Activated CD8-positive, alpha-beta memory T cell treated with anti-CD3 and anti-CD28 coated beads for 36 hours (primary cell): ENCODE measurements around the gene CASP10. TPM values are rescaled to one million over a fixed set of nuclear protein-coding genes. Genes with fewer than 3 reads are reported as not detected.

Experiments
- CTCF ChIA-PET: fragments of 350-600 bp; sonication (Branson Sonifier 250); formaldehyde crosslinking; loops from one replicate; lab custom pipeline; 2021; ENCODE audit warnings: antibody characterized with exemption; lab: Charles Lee
- POLR2A ChIA-PET: fragments of 350-600 bp; sonication (Branson Sonifier 250); formaldehyde crosslinking; loops from one replicate; lab custom pipeline; 2021; ENCODE audit warnings: antibody characterized with exemption; lab: Charles Lee
- total RNA-seq, 2 experiments: library from RNA; stranded (reverse); gene quantifications; one replicate each; pipeline ENCODE4 v1.2.3, GENCODE V29; 2021

The CASP10 gene
- total RNA-seq, 2 experiments from 2014 or later, result 9.9 to 11.3 TPM

GRCh38 chr2:201185863-201186262, 2.9 kb downstream of the CASP10 start:
- ChIA-PET CTCF (interaction anchor here (0.6 to 4.7 kb wide), 2 partner anchors 34 to 47 kb away, joined by 3 to 32 read pairs; no protein-coding TSS in a partner anchor), POLR2A (no interaction called here)

GRCh38 chr2:201186982-201187381, 4.0 kb downstream of the CASP10 start:
- POLR2A ChIA-PET, result interaction anchor here (0.6 kb wide), 1 partner anchor 15 kb away, joined by 4 read pairs; no protein-coding TSS in a partner anchor
- CTCF ChIA-PET, result interaction anchor here (4.7 kb wide), 1 partner anchor 46 kb away, joined by 32 read pairs; no protein-coding TSS in a partner anchor

GRCh38 chr2:201188449-201188848, 5.5 kb downstream of the CASP10 start:
- ChIA-PET POLR2A (no interaction called here), CTCF (interaction anchor here (4.7 kb wide), 1 partner anchor 44 kb away, joined by 32 read pairs; no protein-coding TSS in a partner anchor)

- ChIA-PET CTCF (interaction anchor here (1.0 to 2.2 kb wide), 5 partner anchors 8 to 43 kb away, joined by 3 to 6 read pairs (median 5); partner anchors contain the start of gene CASP10), POLR2A (interaction anchor here (0.6 kb wide), 1 partner anchor 304 kb away, joined by 4 read pairs; no protein-coding TSS in a partner anchor)
Measured at GRCh38 chr2:201191132-201191875, 8.4 kb downstream of the CASP10 start.

GRCh38 chr2:201194097-201194496, 11.2 kb downstream of the CASP10 start:
- POLR2A ChIA-PET, result interaction anchor here (0.6 kb wide), 1 partner anchor 1077 kb away, joined by 3 read pairs; no protein-coding TSS in a partner anchor
- CTCF ChIA-PET, result interaction anchor here (1.4 to 1.6 kb wide), 2 partner anchors 38 to 172 kb away, joined by 3 to 6 read pairs; no protein-coding TSS in a partner anchor

GRCh38 chr2:201195331-201195730, 12.4 kb downstream of the CASP10 start:
- ChIA-PET POLR2A (no interaction called here), CTCF (interaction anchor here (1.1 to 1.6 kb wide), 3 partner anchors 13 to 174 kb away, joined by 3 to 7 read pairs (median 5); partner anchors contain the start of gene CASP10)

GRCh38 chr2:201196003-201196402, 13.1 kb downstream of the CASP10 start:
- CTCF ChIA-PET, result interaction anchor here (1.1 to 1.5 kb wide), 2 partner anchors 14 to 36 kb away, joined by 5 to 7 read pairs; partner anchors contain the start of gene CASP10
- POLR2A ChIA-PET, result interaction anchor here (1.1 kb wide), 1 partner anchor 13 kb away, joined by 3 read pairs; the partner anchor contains the start of gene CASP10

GRCh38 chr2:201196803-201197202, 13.9 kb downstream of the CASP10 start:
- POLR2A ChIA-PET, result interaction anchor here (1.1 kb wide), 1 partner anchor 14 kb away, joined by 3 read pairs; the partner anchor contains the start of gene CASP10
- CTCF ChIA-PET, result interaction anchor here (1.5 kb wide), 1 partner anchor 35 kb away, joined by 7 read pairs; no protein-coding TSS in a partner anchor

- ChIA-PET POLR2A (no interaction called here), CTCF (no interaction called here)
Measured at GRCh38 chr2:201197781-201198180, 14.8 kb downstream of the CASP10 start.

GRCh38 chr2:201199847-201200246, 16.9 kb downstream of the CASP10 start:
- ChIA-PET CTCF (no interaction called here), POLR2A (no interaction called here)

GRCh38 chr2:201200345-201200744, 17.4 kb downstream of the CASP10 start:
- POLR2A ChIA-PET, result no interaction called here

GRCh38 chr2:201201371-201201770, 18.4 kb downstream of the CASP10 start:
- CTCF ChIA-PET, result interaction anchor here (0.5 to 1.0 kb wide), 2 partner anchors 24 to 118 kb away, joined by 3 to 4 read pairs; no protein-coding TSS in a partner anchor
- POLR2A ChIA-PET, result no interaction called here

More at GRCh38 chr2:201200345-201200744, 17.4 kb downstream of the CASP10 start:
- CTCF ChIA-PET, result interaction anchor here (1.0 kb wide), 1 partner anchor 23 kb away, joined by 3 read pairs; no protein-coding TSS in a partner anchor

GRCh38 chr2:201203916-201204654, 21.1 kb downstream of the CASP10 start:
- POLR2A ChIA-PET, result no interaction called here
- CTCF ChIA-PET, result no interaction called here

GRCh38 chr2:201204655-201205514, 21.9 kb downstream of the CASP10 start:
- POLR2A ChIA-PET, result no interaction called here
- CTCF ChIA-PET, result no interaction called here

GRCh38 chr2:201205515-201205849, 22.5 kb downstream of the CASP10 start:
- CTCF ChIA-PET, result no interaction called here
- POLR2A ChIA-PET, result no interaction called here

GRCh38 chr2:201208563-201209252, 25.8 kb downstream of the CASP10 start:
- ChIA-PET POLR2A (no interaction called here), CTCF (interaction anchor here (1.1 kb wide), 1 partner anchor 10 kb away, joined by 7 read pairs; no protein-coding TSS in a partner anchor)

GRCh38 chr2:201215963-201216362, 33.0 kb downstream of the CASP10 start:
- POLR2A ChIA-PET, result no interaction called here
- CTCF ChIA-PET, result no interaction called here

GRCh38 chr2:201216918-201217317, 34.0 kb downstream of the CASP10 start:
- ChIA-PET POLR2A (no interaction called here), CTCF (no interaction called here)
